Hypothalamus (tissue), 51 donors: ENCODE measurements around the gene AP2B1.
A peak's percentile ranks its signal among the peaks of the same experiment; 100 is the strongest.
"Not testable (repeated sequence)": the region's sequence is repeated elsewhere in the genome, so short reads cannot be mapped to it uniquely, and the experiment has no call there.

ENCODE experiments used
- DNase-seq, 51 donors: peaks; one replicate each; lab custom pipeline; 2025; lab: John Stamatoyannopoulos, UW

The AP2B1 gene

GRCh38 chr17:35587074-35587961, at the start of gene AP2B1:
Gene AP2B1, plus strand, starts transcription at chr17:35587322. Its CDS starts 6,709 bp downstream, at chr17:35594031.
- peak; percentile 47 to 93 (median 79) for DNase-seq

GRCh38 chr17:35537601-35538141, 49.5 kb upstream of the AP2B1 start, which contains the start of gene SLFN12L:
Gene SLFN12L, minus strand, starts transcription at chr17:35537678. Its CDS starts 15,314 bp downstream, at chr17:35522364.
- DNase-seq: no peak

- DNase-seq: no peak
These were observed 47.5 kb upstream of the AP2B1 start for GRCh38 chr17:35539659-35540026.

GRCh38 chr17:35540589-35541404, 46.3 kb upstream of the AP2B1 start:
- peak in 9 of 51 donors; percentile 0 to 27 (median 6) for DNase-seq

GRCh38 chr17:35541434-35541833, 45.7 kb upstream of the AP2B1 start:
- DNase-seq: no peak

- no peak for DNase-seq
These were observed 44.1 kb upstream of the AP2B1 start for GRCh38 chr17:35542990-35543389.

- no peak for DNase-seq
These were observed 43.3 kb upstream of the AP2B1 start for GRCh38 chr17:35543856-35544255.

GRCh38 chr17:35545150-35545549, 42.0 kb upstream of the AP2B1 start:
- no peak for DNase-seq

- no peak for DNase-seq
These were observed 40.6 kb upstream of the AP2B1 start for GRCh38 chr17:35546487-35546886.

- peak in 3 of 51 donors; percentile 10 to 17 (median 11) for DNase-seq
These were observed 38.8 kb upstream of the AP2B1 start for GRCh38 chr17:35548208-35548810.

GRCh38 chr17:35548978-35549377, 38.1 kb upstream of the AP2B1 start:
- DNase-seq: no peak

GRCh38 chr17:35553310-35553709, 33.8 kb upstream of the AP2B1 start:
- DNase-seq: no peak

GRCh38 chr17:35554668-35555067, 32.5 kb upstream of the AP2B1 start:
- no peak for DNase-seq

GRCh38 chr17:35555691-35556090, 31.4 kb upstream of the AP2B1 start:
- no peak for DNase-seq

- DNase-seq: no peak
These were observed 29.8 kb upstream of the AP2B1 start for GRCh38 chr17:35557353-35557752.

- DNase-seq: no peak
These were observed 27.5 kb upstream of the AP2B1 start for GRCh38 chr17:35559495-35560210.

- DNase-seq: no peak
These were observed 26.4 kb upstream of the AP2B1 start, which contains the start of gene SLFN14 for GRCh38 chr17:35560703-35561102. Gene SLFN14, minus strand, starts transcription at chr17:35560819. Its CDS starts 2,757 bp downstream, at chr17:35558062.

- DNase-seq: not testable (repeated sequence)
These were observed 23.9 kb upstream of the AP2B1 start for GRCh38 chr17:35563181-35563580.

- no peak for DNase-seq
These were observed 20.2 kb upstream of the AP2B1 start for GRCh38 chr17:35566968-35567367.

- DNase-seq: peak in 1 of 51 donors; percentile 17
These were observed 18.6 kb upstream of the AP2B1 start for GRCh38 chr17:35568561-35568960.
